Measurements from ENCODE around the gene OTUD5. TPM values are rescaled to one million over a fixed set of nuclear protein-coding genes. Genes with fewer than 3 reads are reported as not detected.

OTUD5 gene
- total RNA-seq (18.9 TPM), polyA plus RNA-seq (ENCODE audit: insufficient read depth in 1 of 8, insufficient read length in 8 of 8, low replicate concordance in 1 of 8) (10 to 100 TPM; 37.5 to 45.2 (median 38.4) TPM)
- long read RNA-seq, donor 1, partial matches to known transcripts: 0 of 1 reads
- long read RNA-seq, donor 1, other reads (novel, unspliced or antisense): 0 of 1 reads
- long read RNA-seq, donor 2: 0 reads
- long read RNA-seq, donor 3, transcript OTUD5-202 (9 exons, 2,692 nt): major isoform, 6 of 9 reads
- long read RNA-seq, donor 3, partial matches to known transcripts: 0 of 9 reads
- long read RNA-seq, donor 3, other reads (novel, unspliced or antisense): 0 of 9 reads
- long read RNA-seq, donor 4, partial matches to known transcripts: 0 of 2 reads
- long read RNA-seq, donor 4, other reads (novel, unspliced or antisense): 0 of 2 reads
- long read RNA-seq, donor 5, transcript OTUD5-202 (9 exons, 2,692 nt): major isoform, 8 of 23 reads
- long read RNA-seq, donor 5, partial matches to known transcripts: 14 of 23 reads
- long read RNA-seq, donor 5, other reads (novel, unspliced or antisense): 0 of 23 reads
- long read RNA-seq, donor 6, partial matches to known transcripts: 0 of 1 reads
- long read RNA-seq, donor 6, other reads (novel, unspliced or antisense): 0 of 1 reads
- long read RNA-seq, donor 7, partial matches to known transcripts: 6 of 9 reads
- long read RNA-seq, donor 7, other reads (novel, unspliced or antisense): 0 of 9 reads
- long read RNA-seq, donor 8: 0 reads
- long read RNA-seq, donor 9, partial matches to known transcripts: 0 of 1 reads
- long read RNA-seq, donor 9, other reads (novel, unspliced or antisense): 0 of 1 reads
- long read RNA-seq, donor 10: 0 reads
- long read RNA-seq, donor 11, partial matches to known transcripts: 0 of 2 reads
- long read RNA-seq, donor 11, other reads (novel, unspliced or antisense): 0 of 2 reads

- DNase-seq: peak; percentile 79
- H3K4me1 ChIP-seq (ENCODE audit: control insufficient read depth, insufficient read depth, low read length): peaks cover 25% of the 10 kb centered on the region
- WGBS (ENCODE audit: insufficient coverage): 27% methylated on average over 52 of the region's 53 CpGs
- H3K9me3 ChIP-seq (replicated peaks; ENCODE audit: control insufficient read depth, low read depth, low read length): no peaks in the 10 kb centered on the region
- peaks cover 23% of the 10 kb centered on the region for H3K36me3 ChIP-seq (ENCODE audit: control insufficient read depth, insufficient read depth, low read length)
- no peaks in the 10 kb centered on the region for H3K27me3 ChIP-seq (ENCODE audit: control insufficient read depth, insufficient read depth, low read length)
- peak within 1 kb of the TSS; percentile 54 for H3K4me3 ChIP-seq (ENCODE audit: low read length)
- peak within 1 kb of the TSS; percentile 99 for H3K27ac ChIP-seq (ENCODE audit: low read length)
Observed at GRCh38 chrX:48957477-48957826, at the start of gene OTUD5. Gene OTUD5, minus strand, starts transcription at chrX:48957607. Its CDS starts 37 bp downstream, at chrX:48957570.

- no peak for DNase-seq
- H3K9me3 ChIP-seq (replicated peaks; ENCODE audit: control insufficient read depth, low read depth, low read length): no peaks in the 10 kb centered on the region
Observed at GRCh38 chrX:49003696-49004095, 46.3 kb upstream of the OTUD5 start.

GRCh38 chrX:49002091-49002935 lies 44.9 kb upstream of the OTUD5 start, which contains the start of gene GRIPAP1:
Gene GRIPAP1, minus strand, starts transcription at chrX:49002264. Its CDS starts 35 bp downstream, at chrX:49002229.
- DNase-seq: peak; percentile 95
- Histone ChIP-seq H3K36me3 (ENCODE audit: control insufficient read depth, insufficient read depth, low read length) (peaks cover 13% of the 10 kb centered on the region), H3K9me3 (replicated peaks; ENCODE audit: control insufficient read depth, low read depth, low read length) (no peaks in the 10 kb centered on the region), H3K4me1 (ENCODE audit: control insufficient read depth, insufficient read depth, low read length) (peaks cover 8% of the 10 kb centered on the region), H3K27me3 (ENCODE audit: control insufficient read depth, insufficient read depth, low read length) (no peaks in the 10 kb centered on the region), H3K4me3 (ENCODE audit: low read length) (peak within 1 kb of the TSS; percentile 58), H3K27ac (ENCODE audit: low read length) (peak within 1 kb of the TSS; percentile 66)
- 36% methylated on average over 25 of the region's 38 CpGs for WGBS (ENCODE audit: insufficient coverage)

More at GRCh38 chrX:49003696-49004095, 46.3 kb upstream of the OTUD5 start:
- H3K27me3 ChIP-seq (ENCODE audit: control insufficient read depth, insufficient read depth, low read length): no peaks in the 10 kb centered on the region
- H3K36me3 ChIP-seq (ENCODE audit: control insufficient read depth, insufficient read depth, low read length): peaks cover 5% of the 10 kb centered on the region
- peaks cover 8% of the 10 kb centered on the region for H3K4me1 ChIP-seq (ENCODE audit: control insufficient read depth, insufficient read depth, low read length)
- WGBS (ENCODE audit: insufficient coverage): no CpG with 5 or more reads among the region's 5 CpGs
- H3K27ac ChIP-seq (ENCODE audit: low read length): no peak overlapping the region
- no peak overlapping the region for H3K4me3 ChIP-seq (ENCODE audit: low read length)

GRCh38 chrX:49001521-49002090 lies 44.2 kb upstream of the OTUD5 start:
- Histone ChIP-seq H3K27ac (ENCODE audit: low read length) (peak overlapping the region; percentile 66), H3K4me1 (ENCODE audit: control insufficient read depth, insufficient read depth, low read length) (peaks cover 8% of the 10 kb centered on the region), H3K9me3 (replicated peaks; ENCODE audit: control insufficient read depth, low read depth, low read length) (no peaks in the 10 kb centered on the region), H3K36me3 (ENCODE audit: control insufficient read depth, insufficient read depth, low read length) (peaks cover 19% of the 10 kb centered on the region), H3K4me3 (ENCODE audit: low read length) (peak overlapping the region; percentile 58), H3K27me3 (ENCODE audit: control insufficient read depth, insufficient read depth, low read length) (no peaks in the 10 kb centered on the region)
- 38% methylated on average over 17 of the region's 17 CpGs for WGBS (ENCODE audit: insufficient coverage)
- peak; percentile 24 for DNase-seq

- Histone ChIP-seq H3K9me3 (replicated peaks; ENCODE audit: control insufficient read depth, low read depth, low read length) (no peaks in the 10 kb centered on the region), H3K36me3 (ENCODE audit: control insufficient read depth, insufficient read depth, low read length) (peaks cover 19% of the 10 kb centered on the region), H3K27ac (ENCODE audit: low read length) (no peak overlapping the region), H3K4me1 (ENCODE audit: control insufficient read depth, insufficient read depth, low read length) (peaks cover 8% of the 10 kb centered on the region), H3K4me3 (ENCODE audit: low read length) (no peak overlapping the region), H3K27me3 (ENCODE audit: control insufficient read depth, insufficient read depth, low read length) (no peaks in the 10 kb centered on the region)
- DNase-seq: no peak
- WGBS (ENCODE audit: insufficient coverage): 83% methylated on average over 3 of the region's 4 CpGs
Observed at GRCh38 chrX:49000636-49001035, 43.2 kb upstream of the OTUD5 start.

GRCh38 chrX:48999030-48999429 lies 41.6 kb upstream of the OTUD5 start:
- no peak overlapping the region for H3K4me3 ChIP-seq (ENCODE audit: low read length)
- WGBS (ENCODE audit: insufficient coverage): 81% methylated on average over 2 of the region's 5 CpGs
- no peaks in the 10 kb centered on the region for H3K27me3 ChIP-seq (ENCODE audit: control insufficient read depth, insufficient read depth, low read length)
- no peak overlapping the region for H3K27ac ChIP-seq (ENCODE audit: low read length)
- no peaks in the 10 kb centered on the region for H3K9me3 ChIP-seq (replicated peaks; ENCODE audit: control insufficient read depth, low read depth, low read length)
- peaks cover 8% of the 10 kb centered on the region for H3K4me1 ChIP-seq (ENCODE audit: control insufficient read depth, insufficient read depth, low read length)
- peaks cover 21% of the 10 kb centered on the region for H3K36me3 ChIP-seq (ENCODE audit: control insufficient read depth, insufficient read depth, low read length)
- DNase-seq: no peak

- no peak overlapping the region for H3K27ac ChIP-seq (ENCODE audit: low read length)
- no peaks in the 10 kb centered on the region for H3K27me3 ChIP-seq (ENCODE audit: control insufficient read depth, insufficient read depth, low read length)
- no peak overlapping the region for H3K4me3 ChIP-seq (ENCODE audit: low read length)
- H3K9me3 ChIP-seq (replicated peaks; ENCODE audit: control insufficient read depth, low read depth, low read length): no peaks in the 10 kb centered on the region
- WGBS (ENCODE audit: insufficient coverage): 86% methylated on average over 2 of the region's 4 CpGs
- H3K4me1 ChIP-seq (ENCODE audit: control insufficient read depth, insufficient read depth, low read length): peaks cover 8% of the 10 kb centered on the region
- no peak for DNase-seq
- peaks cover 24% of the 10 kb centered on the region for H3K36me3 ChIP-seq (ENCODE audit: control insufficient read depth, insufficient read depth, low read length)
Observed at GRCh38 chrX:48998391-48998790, 41.0 kb upstream of the OTUD5 start.

GRCh38 chrX:48997865-48998264 lies 40.5 kb upstream of the OTUD5 start:
- Histone ChIP-seq H3K27ac (ENCODE audit: low read length) (no peak overlapping the region), H3K4me1 (ENCODE audit: control insufficient read depth, insufficient read depth, low read length) (peaks cover 8% of the 10 kb centered on the region), H3K36me3 (ENCODE audit: control insufficient read depth, insufficient read depth, low read length) (peaks cover 24% of the 10 kb centered on the region), H3K27me3 (ENCODE audit: control insufficient read depth, insufficient read depth, low read length) (no peaks in the 10 kb centered on the region), H3K4me3 (ENCODE audit: low read length) (no peak overlapping the region), H3K9me3 (replicated peaks; ENCODE audit: control insufficient read depth, low read depth, low read length) (no peaks in the 10 kb centered on the region)
- no peak for DNase-seq
- WGBS (ENCODE audit: insufficient coverage): 38% methylated on average over 1 of the region's 1 CpG

GRCh38 chrX:48997455-48997854 lies 40.0 kb upstream of the OTUD5 start:
- H3K4me1 ChIP-seq (ENCODE audit: control insufficient read depth, insufficient read depth, low read length): peaks cover 8% of the 10 kb centered on the region
- H3K4me3 ChIP-seq (ENCODE audit: low read length): no peak overlapping the region
- no peaks in the 10 kb centered on the region for H3K9me3 ChIP-seq (replicated peaks; ENCODE audit: control insufficient read depth, low read depth, low read length)
- no peak overlapping the region for H3K27ac ChIP-seq (ENCODE audit: low read length)
- no peak for DNase-seq
- WGBS (ENCODE audit: insufficient coverage): 88% methylated on average over 3 of the region's 3 CpGs
- no peaks in the 10 kb centered on the region for H3K27me3 ChIP-seq (ENCODE audit: control insufficient read depth, insufficient read depth, low read length)
- H3K36me3 ChIP-seq (ENCODE audit: control insufficient read depth, insufficient read depth, low read length): peaks cover 26% of the 10 kb centered on the region

Data from muscle of leg (tissue), 16 donors.